ENCODE data around the gene PATZ1. TPM values are rescaled to one million over a fixed set of nuclear protein-coding genes. Genes with fewer than 3 reads are reported as not detected.

The PATZ1 gene
- total and polyA plus RNA-seq, 9 of the 15 experiments (the other 6 are each of a cell fraction or from before 2014, with no cell fraction given), result 0.63 to 7.8 (median 4.2) TPM

DNA sequence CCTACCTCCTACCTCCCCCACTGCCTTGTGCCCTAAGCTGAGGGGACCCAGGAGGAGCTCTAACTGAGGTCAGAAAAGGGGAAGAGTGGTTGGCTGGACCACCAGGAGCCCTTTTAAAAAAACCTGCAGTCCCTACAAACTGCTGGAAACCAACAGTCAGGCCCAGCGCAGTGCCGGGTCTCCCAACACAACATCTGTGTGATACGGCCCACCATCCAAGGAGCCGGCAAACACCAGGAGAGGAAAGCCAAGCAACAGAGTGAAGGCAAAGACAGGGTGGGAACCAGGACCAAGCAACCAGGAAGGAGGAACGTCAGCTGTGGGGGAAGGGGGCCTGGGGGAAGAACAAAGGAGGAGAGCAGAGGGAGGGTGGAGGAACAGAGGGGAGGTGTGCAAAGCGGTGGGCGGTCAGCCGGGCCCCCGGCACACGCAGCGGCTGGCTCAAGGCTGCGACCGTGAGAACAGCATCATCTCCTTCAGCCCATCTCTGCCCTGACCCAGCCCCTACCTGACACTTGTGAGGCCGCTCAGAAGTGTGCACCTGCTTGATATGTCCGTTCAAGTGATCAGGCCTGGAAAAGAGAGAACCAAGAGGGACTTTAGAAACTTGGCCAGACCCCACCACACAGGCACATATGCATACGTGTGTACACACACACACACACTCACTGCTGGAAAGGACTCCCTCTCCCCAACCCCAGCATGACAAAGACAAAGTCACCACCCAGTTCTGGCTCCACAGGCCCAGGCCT lies 3.6 kb downstream of the PATZ1 start (continued):
- TF ChIP-seq, protein P1, sequence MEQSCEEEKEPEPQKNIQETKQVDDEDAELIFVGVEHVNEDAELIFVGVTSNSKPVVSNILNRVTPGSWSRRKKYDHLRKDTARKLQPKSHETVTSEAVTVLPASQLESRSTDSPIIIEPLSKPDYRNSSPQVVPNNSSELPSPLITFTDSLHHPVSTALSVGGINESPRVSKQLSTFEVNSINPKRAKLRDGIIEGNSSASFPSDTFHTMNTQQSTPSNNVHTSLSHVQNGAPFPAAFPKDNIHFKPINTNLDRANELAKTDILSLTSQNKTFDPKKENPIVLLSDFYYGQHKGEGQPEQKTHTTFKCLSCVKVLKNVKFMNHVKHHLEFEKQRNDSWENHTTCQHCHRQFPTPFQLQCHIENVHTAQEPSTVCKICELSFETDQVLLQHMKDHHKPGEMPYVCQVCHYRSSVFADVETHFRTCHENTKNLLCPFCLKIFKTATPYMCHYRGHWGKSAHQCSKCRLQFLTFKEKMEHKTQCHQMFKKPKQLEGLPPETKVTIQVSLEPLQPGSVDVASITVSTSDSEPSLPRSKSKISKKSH (CRISPR knock-in tag; IDR thresholded peaks at IDR 0.05), result no peak
- TF ChIP-seq NCOR1 (IDR thresholded peaks at IDR 0.05), result no peak
- TF ChIP-seq, protein P2, sequence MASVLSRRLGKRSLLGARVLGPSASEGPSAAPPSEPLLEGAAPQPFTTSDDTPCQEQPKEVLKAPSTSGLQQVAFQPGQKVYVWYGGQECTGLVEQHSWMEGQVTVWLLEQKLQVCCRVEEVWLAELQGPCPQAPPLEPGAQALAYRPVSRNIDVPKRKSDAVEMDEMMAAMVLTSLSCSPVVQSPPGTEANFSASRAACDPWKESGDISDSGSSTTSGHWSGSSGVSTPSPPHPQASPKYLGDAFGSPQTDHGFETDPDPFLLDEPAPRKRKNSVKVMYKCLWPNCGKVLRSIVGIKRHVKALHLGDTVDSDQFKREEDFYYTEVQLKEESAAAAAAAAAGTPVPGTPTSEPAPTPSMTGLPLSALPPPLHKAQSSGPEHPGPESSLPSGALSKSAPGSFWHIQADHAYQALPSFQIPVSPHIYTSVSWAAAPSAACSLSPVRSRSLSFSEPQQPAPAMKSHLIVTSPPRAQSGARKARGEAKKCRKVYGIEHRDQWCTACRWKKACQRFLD (CRISPR knock-in tag; IDR thresholded peaks at IDR 0.05), result no peak

DNA sequence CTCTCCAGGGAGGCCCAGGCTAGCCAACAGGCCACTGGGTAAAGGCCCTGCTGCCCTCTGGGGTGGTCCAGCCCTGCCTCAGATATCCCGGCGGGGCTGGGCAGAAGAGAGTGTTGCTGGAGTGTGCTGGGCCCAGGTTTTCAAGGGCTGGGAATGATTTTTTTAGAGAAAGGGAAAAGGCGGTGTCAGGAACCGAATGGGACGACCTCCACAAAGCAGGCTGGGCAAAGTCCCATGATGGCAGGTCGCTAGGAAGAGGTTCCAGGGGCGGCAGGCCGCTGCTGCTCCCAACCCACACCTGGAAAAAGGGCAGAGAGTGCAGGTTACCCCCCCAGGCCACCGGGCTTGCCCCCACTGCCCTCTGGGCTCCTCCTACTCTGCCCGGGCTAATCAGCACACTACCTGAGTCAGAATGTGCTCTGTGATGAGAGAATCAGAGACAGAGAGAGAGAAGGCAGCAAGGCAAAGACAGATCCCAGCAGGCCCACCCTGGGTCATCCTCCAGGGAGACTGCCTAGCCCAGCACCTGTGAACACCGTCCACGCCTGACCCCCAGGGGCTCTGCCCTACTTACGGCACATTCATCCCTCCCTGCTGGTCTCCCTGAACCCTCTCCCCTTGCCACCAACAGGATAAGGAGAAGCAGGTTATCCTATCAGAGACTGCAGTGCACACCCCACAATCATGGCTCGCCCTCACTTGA lies 4.6 kb downstream of the PATZ1 start:
- in situ Hi-C loops (cut with MboI) (no loop called here), intact Hi-C loops (cut with micrococcal nuclease) (no loop called here)
- Histone ChIP-seq H2AFZ (ENCODE audit: low read depth, low read length) (no peak overlapping the region), H3K4me1 (replicated peaks in 1 of 2; ENCODE audit: control insufficient read depth in 2 of 2, insufficient read depth in 2 of 2, low read length in 2 of 2) (peaks cover 2 to 30% of the 10 kb centered on the region in 2 experiments; a peak in 4 of 5 replicates), H3K27ac (ENCODE audit: extremely low read depth, low read depth, low read length) (no peak overlapping the region), H3K9me1 (ENCODE audit: control insufficient read depth, insufficient read depth, low read length) (no peaks in the 10 kb centered on the region), H3K4me3 (no peak overlapping the region), H3K9me3 (replicated peaks; ENCODE audit: control insufficient read depth, insufficient read depth, low read depth, low read length) (no peaks in the 10 kb centered on the region), H3K79me2 (ENCODE audit: control insufficient read depth, insufficient read depth, low read length) (peaks cover 3% of the 10 kb centered on the region; the same call in 2 of the 3 replicates), H3K9ac (ENCODE audit: insufficient read depth in 1 of 2, low read depth in 2 of 2, low read length in 2 of 2) (peak overlapping the region in 1 of 2 experiments; percentile 10; a peak in 1 of 4 replicates), H4K20me1 (replicated peaks; ENCODE audit: control insufficient read depth, insufficient read depth, low read length) (no peaks in the 10 kb centered on the region), H3K4me2 (ENCODE audit: insufficient read depth, low read length) (no peak overlapping the region), H3K36me3 (ENCODE audit: control insufficient read depth, insufficient read depth, low read length) (peaks cover 28% of the 10 kb centered on the region; the same call in 2 of the 3 replicates), H3K27me3 (ENCODE audit: control insufficient read depth in 2 of 2, insufficient read depth in 2 of 2, low read length in 2 of 2) (no peaks in the 10 kb centered on the region)
- FAIRE-seq (no peak), DNase-seq (ENCODE audit: extremely low read depth in 1 of 4, low spot score in 3 of 4) (no peak), ATAC-seq (no peak)
- ChIA-PET CTCF (ENCODE audit: low intra/inter-chr PET ratio) (no interaction called here), POLR2A (interaction anchor here (0.7 kb wide), 1 partner anchor 49 kb away, joined by 3 read pairs; the partner anchor contains the start of gene PIK3IP1)
- WGBS (ENCODE audit: insufficient coverage, low coverage, missing lambda C conversion rate), result 65% methylated on average over 2 of the region's 14 CpGs
- BruUV-seq (replicated peaks), result no TSS peak
- TF ChIP-seq, protein P3, sequence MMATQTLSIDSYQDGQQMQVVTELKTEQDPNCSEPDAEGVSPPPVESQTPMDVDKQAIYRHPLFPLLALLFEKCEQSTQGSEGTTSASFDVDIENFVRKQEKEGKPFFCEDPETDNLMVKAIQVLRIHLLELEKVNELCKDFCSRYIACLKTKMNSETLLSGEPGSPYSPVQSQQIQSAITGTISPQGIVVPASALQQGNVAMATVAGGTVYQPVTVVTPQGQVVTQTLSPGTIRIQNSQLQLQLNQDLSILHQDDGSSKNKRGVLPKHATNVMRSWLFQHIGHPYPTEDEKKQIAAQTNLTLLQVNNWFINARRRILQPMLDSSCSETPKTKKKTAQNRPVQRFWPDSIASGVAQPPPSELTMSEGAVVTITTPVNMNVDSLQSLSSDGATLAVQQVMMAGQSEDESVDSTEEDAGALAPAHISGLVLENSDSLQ (IDR thresholded peaks at IDR 0.05), result no peak
- TF ChIP-seq SIN3A (IDR thresholded peaks at IDR 0.05; ENCODE audit: borderline replicate concordance in 2 of 2, control insufficient read depth in 1 of 2, low read depth in 2 of 2, low read length in 2 of 2), result no peak

All from K562 (cell line).